A549 (cell line): Measurements from ENCODE around the gene DYNLRB1. TPM values are rescaled to one million over a fixed set of nuclear protein-coding genes. Genes with fewer than 3 reads are reported as not detected.
A peak's percentile ranks its signal among the peaks of the same experiment; 100 is the strongest.

Experiments used
- ATAC-seq, 2 experiments: fragments of 200-7000 bp in 1 of 2; fragments of >200 bp in 1 of 2; cut with Nextera tagmentation in 1 of 2; cut with Tn5 transposase in 1 of 2; 3 replicates each; pipeline versions ENCODE4 v1.8.0 to v1.9.1; 2018 to 2020; ENCODE audit warnings: mild to moderate bottlenecking in 1 of 2, moderate library complexity in 1 of 2
- CTCF ChIA-PET: fragments of 300-600 bp; sonication (Branson Sonifier 250); formaldehyde crosslinking; extraction: SDS; loops from one replicate; lab custom pipeline; 2021; ENCODE audit warnings: antibody characterized with exemption, inconsistent platforms; lab: Yijun Ruan, JAX
- POLR2A ChIA-PET: fragments of 350-600 bp; formaldehyde crosslinking; extraction: SDS; loops from one replicate; lab custom pipeline; 2021; ENCODE audit warnings: antibody characterized with exemption, inconsistent platforms; lab: Yijun Ruan, JAX
- DNase-seq, 2 experiments: peaks; one replicate each; pipeline versions ENCODE4 v3.0.0 to v3.0.0-alpha.2; 2011 to 2016; ENCODE audit warnings: low read depth in 1 of 2, low spot score in 1 of 2
- FAIRE-seq: peaks from 2 replicates; lab custom pipeline; 2011; peaks lifted over from hg19 to GRCh38; lab: Jason Lieb, UNC
- H3K27ac ChIP-seq, 2 experiments: fragments of >200 bp; sonication (Bioruptor Twin); formaldehyde crosslinking; 3 replicates each; pipeline ENCODE4 v1.5.1; 2016 to 2017
- H3K4me1 ChIP-seq: fragments of >200 bp; sonication (Bioruptor Twin); formaldehyde crosslinking; 3 replicates; pipeline ENCODE4 v1.6.1; 2016
- H3K4me2 ChIP-seq: fragments of >200 bp; sonication (Bioruptor Twin); formaldehyde crosslinking; 3 replicates; pipeline ENCODE4 v1.6.1; 2016
- H3K4me3 ChIP-seq: fragments of >200 bp; sonication (Bioruptor Twin); formaldehyde crosslinking; 3 replicates; pipeline ENCODE4 v1.5.1; 2016
- H3K9me3 ChIP-seq: fragments of >200 bp; sonication (Bioruptor Twin); formaldehyde crosslinking; 3 replicates; pipeline ENCODE4 v1.6.1; 2016
- CTCF ChIP-seq: fragments of >200 bp; sonication (Bioruptor Twin); formaldehyde crosslinking; IDR thresholded peaks from 3 replicates; pipeline ENCODE4 v1.5.1; 2016
- ELK1 ChIP-seq: fragments of 150-350 bp; IDR thresholded peaks from 2 replicates; pipeline ENCODE4 v1.6.1; 2014; ENCODE audit warnings: low read depth, mild to moderate bottlenecking, low read length
- EP300 ChIP-seq, 2 experiments: fragments of >200 bp; sonication (Bioruptor Twin); formaldehyde crosslinking; IDR thresholded peaks; 2 replicates in 1 of 2; 3 replicates in 1 of 2; pipeline ENCODE4 v1.6.1; 2016 to 2017
- HDAC2 ChIP-seq: fragments of 200-600 bp; sonication (generic); IDR thresholded peaks from 2 replicates; pipeline ENCODE4 v1.6.1; 2016
- HMGXB4 ChIP-seq: fragments of 250-450 bp; sonication (Bioruptor Pico); IDR thresholded peaks from 2 replicates; pipeline ENCODE4 v1.5.0; 2021; ENCODE audit warnings: mild to moderate bottlenecking, moderate library complexity, borderline replicate concordance
- HOXB13 ChIP-seq: fragments of 250-450 bp; sonication (Bioruptor Pico); IDR thresholded peaks from 2 replicates; pipeline ENCODE4 v1.5.0; 2020; ENCODE audit warnings: low read depth, mild to moderate bottlenecking, moderate library complexity
- JUN ChIP-seq, 2 experiments: fragments of >200 bp; sonication (Bioruptor Twin); formaldehyde crosslinking; IDR thresholded peaks; 2 replicates in 1 of 2; 3 replicates in 1 of 2; pipeline ENCODE4 v1.6.1; 2016 to 2017
- JUNB ChIP-seq: fragments of >200 bp; sonication (Bioruptor Twin); formaldehyde crosslinking; IDR thresholded peaks from 2 replicates; pipeline ENCODE4 v1.6.1; 2016
- KDM5A ChIP-seq: fragments of 200-600 bp; sonication (generic); IDR thresholded peaks from 2 replicates; pipeline ENCODE4 v1.6.1; 2016; ENCODE audit warnings: antibody characterized with exemption, mild to moderate bottlenecking
- MAFK ChIP-seq: fragments of 450-650 bp; IDR thresholded peaks from 2 replicates; pipeline ENCODE4 v1.6.1; 2014; ENCODE audit not compliant: partially characterized antibody
- MAZ ChIP-seq: fragments of 150-350 bp; IDR thresholded peaks from 2 replicates; pipeline ENCODE4 v1.6.1; 2014; ENCODE audit warnings: antibody characterized with exemption, low read depth, low read length, borderline replicate concordance
- MYC ChIP-seq: IDR thresholded peaks from 2 replicates; pipeline ENCODE4 v1.6.1; 2012; ENCODE audit warnings: mild to moderate bottlenecking, inconsistent platforms, low read length, improper control_type of control experiment, borderline replicate concordance
- NPAS2 ChIP-seq: fragments of 250-450 bp; sonication (Bioruptor Pico); IDR thresholded peaks from 2 replicates; pipeline ENCODE4 v1.8.0; 2022; ENCODE audit warnings: mild to moderate bottlenecking, moderate library complexity, borderline replicate concordance
- NR3C1 ChIP-seq: fragments of >200 bp; sonication (Bioruptor Twin); formaldehyde crosslinking; IDR thresholded peaks from 3 replicates; pipeline ENCODE4 v1.6.1; 2017
- PBX3 ChIP-seq: IDR thresholded peaks from 2 replicates; pipeline ENCODE4 v1.6.1; 2012
- PHF8 ChIP-seq: fragments of 200-600 bp; sonication (generic); IDR thresholded peaks from 2 replicates; pipeline ENCODE4 v1.6.1; 2016; ENCODE audit warnings: low read depth, mild to moderate bottlenecking, antibody characterized with exemption, moderate library complexity, borderline replicate concordance
- POLR2A ChIP-seq: IDR thresholded peaks from 2 replicates; pipeline ENCODE4 v1.6.1; 2012; ENCODE audit warnings: mild to moderate bottlenecking, low read length
- SREBF2 ChIP-seq: fragments of 450-650 bp; IDR thresholded peaks from 2 replicates; pipeline ENCODE4 v1.6.1; 2014; ENCODE audit warnings: mild to moderate bottlenecking, moderate library complexity
- TFCP2L1 ChIP-seq: fragments of 250-450 bp; sonication (Bioruptor Pico); IDR thresholded peaks from 2 replicates; pipeline ENCODE4 v1.5.0; 2021; ENCODE audit warnings: mild to moderate bottlenecking
- USF2 ChIP-seq: fragments of 450-650 bp; IDR thresholded peaks from 2 replicates; pipeline ENCODE4 v1.6.1; 2014; ENCODE audit warnings: antibody characterized with exemption
- WGBS: methylation state at CpG from one replicate; pipeline ENCODE4 v1.1.6; 2017; ENCODE audit errors: missing lambda C conversion rate; 5-methylcytosine and 5-hydroxymethylcytosine counted together
- polyA plus RNA-seq, 4 experiments: library from polyadenylated mRNA; depleted of rRNA in 3 of 4; stranded (reverse); fragments of >200 nt; fragmentation: RNase III in 1 of 4; extraction: RNeasy Plus Mini Kit Qiagen cat#74134 plus additional on column Dnase treatment in 1 of 4; gene quantifications; 2 replicates in 3 of 4; 3 replicates in 1 of 4; pipeline ENCODE4 v1.2.3, GENCODE V29; 2011 to 2017

DYNLRB1 gene
- polyA plus RNA-seq, 2 of the 4 experiments (the other 2 are of a cell fraction), result 148 to 211 TPM

GRCh38 chr20:34559311-34560140, 43.3 kb downstream of the DYNLRB1 start:
- TF ChIP-seq MAFK (no peak), HOXB13 (CRISPR knock-in tag) (no peak), PBX3 (no peak), PHF8 (no peak), JUN (IDR thresholded peaks at IDR 0.05) (no peak), NR3C1 (no peak), HDAC2 (no peak), EP300 (IDR thresholded peaks at IDR 0.05) (no peak), ELK1 (no peak), CTCF (no peak), SREBF2 (no peak), POLR2A (no peak), HMGXB4 (CRISPR knock-in tag) (no peak), JUNB (no peak), KDM5A (no peak), NPAS2 (CRISPR knock-in tag) (no peak), USF2 (no peak), MYC (no peak), TFCP2L1 (CRISPR knock-in tag) (no peak), MAZ (no peak)
- TF ChIP-seq, all 56 proteins: peak for 0
- H3K4me1 ChIP-seq, result peaks cover 11% of the 10 kb centered on the region; the same call in 2 of the 3 replicates
- no peaks in the 10 kb centered on the region for H3K9me3 ChIP-seq
- H3K4me3 ChIP-seq, result peak overlapping the region; percentile 67
- DNase-seq (no peak), ATAC-seq (no peak), FAIRE-seq (no peak)
- peak overlapping the region in 1 of 2 experiments; percentile 93; a peak in 3 of 6 replicates for H3K27ac ChIP-seq
- ChIA-PET CTCF (interaction anchor here (0.6 to 1.8 kb wide), 7 partner anchors 8 to 148 kb away, joined by 3 to 5 read pairs (median 4); no protein-coding TSS in a partner anchor), POLR2A (interaction anchor here (1.1 to 1.2 kb wide), 2 partner anchors 33 to 61 kb away, joined by 3 to 4 read pairs; no protein-coding TSS in a partner anchor)
- 93% methylated on average over 30 of the region's 43 CpGs for WGBS
- peak overlapping the region; percentile 77 for H3K4me2 ChIP-seq
